HPDE6-E6E7 (cell line): ENCODE data around the gene MAGI1.
"Not testable (repeated sequence)": the region's sequence is repeated elsewhere in the genome, so short reads cannot be mapped to it uniquely, and the experiment has no call there.

Experiments
- DNase-seq: peaks from one replicate; pipeline ENCODE4 v3.0.0; 2011; ENCODE audit warnings: missing footprints; ENCODE audit errors: extremely low spot score

MAGI1 gene

DNA sequence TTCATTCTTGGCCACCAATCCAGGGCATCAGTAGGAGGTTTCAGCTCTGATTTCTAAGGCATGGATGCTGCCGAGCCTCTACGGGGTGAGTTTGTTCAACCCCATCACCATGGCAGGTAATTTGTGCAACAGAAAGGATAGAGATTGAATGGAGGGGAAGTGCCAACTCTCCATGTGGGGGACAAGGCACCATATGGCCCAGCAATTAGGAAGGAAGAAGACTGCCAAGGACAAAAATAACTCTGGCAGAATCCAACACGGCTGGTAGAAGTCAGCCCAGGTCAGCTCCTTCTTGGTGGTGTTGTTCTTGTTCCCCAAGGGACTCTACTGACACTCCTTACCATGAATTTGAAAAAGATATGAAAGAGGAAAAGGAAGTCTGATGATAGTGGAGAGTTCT, 503.9 kb downstream of the MAGI1 start:
- no peak for DNase-seq

DNA sequence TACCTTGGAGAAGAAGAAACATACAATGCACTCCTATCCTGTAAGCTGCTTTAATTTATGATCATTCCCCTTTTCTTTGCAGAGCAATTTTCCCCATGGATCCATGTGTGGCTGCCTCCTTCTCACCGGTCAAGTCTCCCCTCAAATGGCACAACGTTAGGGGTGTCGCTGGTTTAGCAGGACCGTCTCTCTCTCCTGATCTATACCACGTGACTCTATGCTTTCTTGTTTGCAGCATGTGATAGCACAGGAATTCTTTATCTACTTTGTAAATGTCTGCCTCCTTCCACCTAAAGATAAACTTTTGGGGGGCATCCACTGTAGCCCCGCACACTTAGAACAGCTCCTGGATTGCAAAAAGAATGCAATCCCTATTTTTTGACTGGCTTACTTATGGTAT, 506.0 kb downstream of the MAGI1 start:
- DNase-seq, result no peak

- DNase-seq, result no peak
Measured at GRCh38 chr3:65532215-65532614, 506.5 kb downstream of the MAGI1 start.

GRCh38 chr3:65531499-65531898, 507.2 kb downstream of the MAGI1 start:
- DNase-seq, result no peak

GRCh38 chr3:65526656-65527055, 512.1 kb downstream of the MAGI1 start:
- no peak for DNase-seq

- no peak for DNase-seq
Measured at GRCh38 chr3:65524584-65524983, 514.1 kb downstream of the MAGI1 start.

DNA sequence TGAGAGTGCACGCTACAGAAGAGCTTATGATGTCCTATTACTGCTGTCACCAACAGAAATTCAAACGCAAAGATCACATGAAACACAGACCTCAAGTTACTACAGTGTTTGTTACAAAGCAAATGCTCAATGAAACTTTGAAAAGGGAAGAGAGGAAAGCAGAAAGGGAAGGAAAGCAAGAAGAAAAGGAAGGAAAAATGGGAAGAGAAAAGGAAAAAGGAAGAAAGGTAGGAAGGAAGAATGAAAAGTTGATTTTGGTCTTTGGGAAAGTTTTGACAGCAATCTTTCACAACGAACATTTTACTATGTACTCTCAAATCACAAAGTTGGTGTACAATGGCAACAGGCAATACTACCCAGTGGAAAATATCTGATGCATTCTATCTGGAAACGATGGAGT, 514.8 kb downstream of the MAGI1 start:
- no peak for DNase-seq

- DNase-seq, result no peak
Measured at GRCh38 chr3:65521032-65521431, 517.7 kb downstream of the MAGI1 start.

DNA sequence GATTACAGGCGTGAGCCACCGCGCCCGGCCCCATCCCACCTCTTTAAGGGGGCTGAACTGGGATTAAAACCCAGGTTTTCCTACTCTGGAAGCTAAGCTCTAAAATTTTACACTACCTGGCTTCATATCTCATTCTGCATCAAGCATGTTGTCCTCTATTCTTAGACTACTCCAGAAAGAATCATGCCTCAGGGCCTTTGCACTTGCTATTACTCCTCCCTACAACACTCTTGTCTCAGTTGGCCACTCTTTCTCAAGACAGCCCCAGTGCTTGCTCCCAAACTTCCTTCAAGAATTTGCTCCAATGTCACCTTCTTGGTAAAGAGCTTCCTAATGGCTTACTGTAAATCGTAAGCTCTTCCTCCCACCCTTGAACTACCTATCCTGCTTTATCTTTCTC, 521.7 kb downstream of the MAGI1 start:
- DNase-seq, result no peak

DNA sequence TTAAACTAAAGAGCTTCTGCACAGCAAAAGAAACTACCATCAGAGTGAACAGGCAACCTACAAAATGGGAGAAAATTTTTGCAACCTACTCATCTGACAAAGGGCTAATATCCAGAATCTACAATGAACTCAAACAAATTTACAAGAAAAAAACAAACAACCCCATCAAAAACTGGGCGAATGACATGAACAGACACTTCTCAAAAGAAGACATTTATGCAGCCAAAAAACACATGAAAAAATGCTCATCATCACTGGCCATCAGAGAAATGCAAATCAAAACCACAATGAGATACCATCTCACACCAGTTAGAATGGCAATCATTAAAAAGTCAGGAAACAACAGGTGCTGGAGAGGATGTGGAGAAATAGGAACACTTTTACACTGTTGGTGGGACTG, 524.4 kb downstream of the MAGI1 start:
- DNase-seq, result not testable (repeated sequence)

DNA sequence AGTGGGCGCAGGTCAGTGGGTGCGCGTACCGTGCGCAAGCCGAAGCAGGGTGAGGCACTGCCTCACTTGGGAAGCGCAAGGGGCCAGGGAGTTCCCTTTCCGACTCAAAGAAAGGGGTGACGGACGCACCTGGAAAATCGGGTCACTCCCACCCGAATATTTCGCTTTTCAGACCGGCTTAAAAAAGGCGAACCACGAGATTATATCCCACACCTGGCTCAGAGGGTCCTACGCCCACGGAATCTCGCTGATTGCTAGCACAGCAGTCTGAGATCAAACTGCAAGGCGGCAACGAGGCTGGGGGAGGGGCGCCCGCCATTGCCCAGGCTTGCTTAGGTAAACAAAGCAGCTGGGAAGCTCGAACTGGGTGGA, 529.3 kb downstream of the MAGI1 start:
- DNase-seq, result not testable (repeated sequence)

DNA sequence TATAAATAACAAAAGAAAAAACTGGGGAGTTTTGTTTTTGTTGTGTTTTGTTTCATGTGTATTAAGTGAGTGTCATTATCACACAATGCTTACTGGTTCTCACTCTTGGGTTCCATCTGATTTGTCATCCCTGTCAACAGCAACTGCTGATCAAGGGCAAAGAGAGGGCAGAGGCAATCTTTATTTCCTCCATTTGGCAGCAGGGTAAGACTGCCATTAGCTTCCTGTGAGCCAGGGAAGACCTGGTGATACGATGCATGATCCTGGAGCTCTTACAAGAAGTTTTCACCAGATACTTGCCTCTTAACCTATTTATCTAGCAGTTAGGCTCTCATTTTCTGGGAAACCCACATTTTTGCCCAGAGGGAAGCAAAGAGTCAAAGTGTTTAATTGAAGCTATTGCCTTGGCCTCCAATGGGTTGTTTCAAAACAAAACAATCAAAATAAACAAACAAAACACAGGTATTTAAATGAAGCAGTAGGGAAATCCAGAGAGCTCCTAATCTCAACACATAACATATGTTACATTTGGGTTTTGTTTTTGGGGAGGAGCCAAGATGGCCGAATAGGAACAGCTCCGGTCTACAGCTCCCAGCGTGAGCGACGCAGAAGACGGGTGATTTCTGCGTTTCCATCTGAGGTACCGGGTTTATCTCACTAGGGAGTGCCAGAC, 529.8 kb downstream of the MAGI1 start:
- no peak for DNase-seq

- DNase-seq, result no peak
Measured at GRCh38 chr3:65507437-65507836, 531.3 kb downstream of the MAGI1 start.

DNA sequence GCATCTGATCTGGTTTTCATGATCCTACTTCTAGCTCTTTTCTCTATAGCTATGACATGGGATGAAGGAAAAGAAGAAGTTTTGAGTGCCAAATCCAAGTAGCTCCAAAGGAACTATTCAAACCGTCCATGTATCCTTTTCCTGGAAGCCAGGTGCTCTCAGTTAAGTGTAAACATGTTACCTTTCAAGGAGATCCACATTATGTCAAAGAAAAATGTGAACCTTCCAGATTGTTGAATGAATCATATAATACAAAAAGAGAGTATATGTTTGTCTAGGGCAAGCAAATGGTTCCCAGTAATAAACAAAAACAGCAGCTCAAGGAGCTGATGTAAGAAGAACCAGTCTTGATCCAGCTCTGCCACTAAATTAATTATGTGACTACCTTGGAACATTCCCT, 534.9 kb downstream of the MAGI1 start:
- no peak for DNase-seq

DNA sequence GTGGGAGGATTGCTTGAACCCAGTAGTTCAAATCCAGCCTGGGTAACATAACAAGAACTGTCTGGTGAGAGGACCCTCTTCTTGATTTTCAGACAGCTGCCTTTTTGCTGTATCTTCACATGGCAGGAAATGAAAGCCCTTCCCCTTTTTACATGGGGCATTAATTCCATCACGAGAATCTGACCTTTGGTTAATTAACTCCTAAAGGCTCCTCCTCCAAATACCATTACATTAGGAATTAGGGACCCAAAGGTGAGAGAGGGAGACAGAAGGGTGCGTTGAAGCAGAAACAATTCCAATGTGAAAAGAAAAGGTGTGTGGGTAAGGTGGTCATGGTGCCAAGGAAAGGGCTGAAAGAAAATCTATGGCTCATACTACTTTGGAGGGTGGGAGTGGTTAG, 536.2 kb downstream of the MAGI1 start:
- no peak for DNase-seq

DNA sequence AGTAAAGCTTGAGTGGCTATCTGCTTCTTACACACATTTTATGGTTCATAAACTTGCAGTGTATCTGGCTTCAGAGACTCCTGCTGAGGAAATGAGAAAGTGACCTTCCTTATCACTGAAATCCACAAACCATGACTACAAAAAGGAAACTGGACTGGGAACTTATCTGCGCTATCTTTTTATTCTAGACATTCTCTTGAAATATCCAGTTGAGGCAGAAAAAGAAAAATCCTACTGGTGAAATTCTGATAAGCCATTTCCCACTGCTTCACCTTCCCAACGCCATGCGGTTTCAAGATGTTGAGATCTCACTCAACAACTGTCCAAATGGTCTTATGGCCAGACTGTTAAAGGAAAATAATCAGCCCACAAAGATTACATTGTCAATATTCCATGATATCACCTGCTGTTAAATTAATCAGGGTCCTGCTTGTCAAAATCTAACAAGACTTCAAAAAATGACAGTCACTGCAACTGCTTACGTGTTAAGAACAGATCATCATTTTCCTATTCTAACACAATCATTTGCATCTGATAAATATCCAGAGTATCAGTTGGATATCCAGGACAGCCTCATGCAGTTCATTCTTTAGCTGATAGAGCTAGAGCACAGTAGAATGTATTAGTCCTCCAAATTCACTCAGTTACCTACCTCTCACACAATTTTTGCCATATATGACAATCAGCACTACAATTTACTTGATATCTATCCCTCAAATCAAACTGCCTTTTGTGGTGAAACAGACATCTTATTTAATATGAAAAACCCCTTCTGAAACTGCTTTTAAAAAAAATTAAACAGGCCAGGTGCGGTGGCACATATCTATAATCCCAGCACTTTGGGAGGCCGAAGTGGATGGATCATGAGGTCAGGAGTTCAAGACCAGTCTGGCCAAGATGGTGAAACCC, 538.1 kb downstream of the MAGI1 start:
- DNase-seq, result no peak

GRCh38 chr3:65497846-65498245, 540.9 kb downstream of the MAGI1 start:
- DNase-seq, result no peak

- no peak for DNase-seq
Measured at GRCh38 chr3:65497236-65497635, 541.5 kb downstream of the MAGI1 start.

GRCh38 chr3:65493938-65494337, 544.8 kb downstream of the MAGI1 start:
- DNase-seq, result no peak

DNA sequence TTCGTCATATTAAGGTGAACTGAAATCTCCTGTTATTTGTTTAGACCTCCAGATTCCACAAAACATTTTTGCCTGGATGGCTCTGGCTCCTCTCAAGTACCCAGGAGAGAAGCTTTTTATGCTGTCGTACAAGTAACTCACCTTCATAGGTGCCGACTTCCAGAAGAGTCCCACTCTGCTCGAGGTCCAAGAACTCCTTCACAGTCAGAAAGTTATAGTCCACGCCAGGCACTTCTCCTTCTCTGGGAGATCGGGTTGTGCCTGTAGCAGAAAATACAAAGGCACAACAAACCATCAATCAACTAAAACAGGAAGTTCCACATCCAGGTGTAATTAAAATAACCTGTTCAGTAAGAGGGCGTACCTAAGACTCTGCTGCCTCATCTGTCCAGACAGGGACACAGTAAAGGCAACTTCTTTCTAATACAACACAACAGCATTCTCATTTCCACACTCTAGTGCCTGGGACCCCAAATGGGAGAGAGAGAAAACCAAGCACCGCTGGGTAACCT, 545.3 kb downstream of the MAGI1 start:
- no peak for DNase-seq

GRCh38 chr3:65492249-65492648, 546.5 kb downstream of the MAGI1 start:
- DNase-seq, result no peak

GRCh38 chr3:65490114-65490513, 548.6 kb downstream of the MAGI1 start:
- DNase-seq, result no peak

- no peak for DNase-seq
Measured at GRCh38 chr3:65489253-65489652, 549.5 kb downstream of the MAGI1 start.
